HL-60 (cell line): ENCODE measurements around the gene STEAP1B.

Source experiments
- DNase-seq, 2 experiments: peaks; one replicate each; pipeline ENCODE4 v3.0.0-alpha.2; 2010 to 2020; ENCODE audit warnings: low read depth in 1 of 2, low spot score in 1 of 2
- H3K27ac ChIP-seq: fragments of 250-450 bp; sonication (Bioruptor Pico); replicated peaks from 2 replicates; pipeline ENCODE4 v1.5.1; 2020; ENCODE audit warnings: mild to moderate bottlenecking, moderate library complexity
- H3K27me3 ChIP-seq: fragments of 250-450 bp; sonication (Bioruptor Pico); 2 replicates; pipeline ENCODE4 v1.5.1; 2021; ENCODE audit warnings: mild to moderate bottlenecking, moderate library complexity; ENCODE audit not compliant: insufficient read depth, poor library complexity, severe bottlenecking
- H3K4me3 ChIP-seq: replicated peaks from 2 replicates; pipeline ENCODE4 v1.5.1; 2011; ENCODE audit warnings: mild to moderate bottlenecking, control low read depth, low read length; ENCODE audit not compliant: insufficient read depth
- GABPA ChIP-seq: IDR thresholded peaks from 2 replicates; pipeline ENCODE4 v1.6.1; 2012; ENCODE audit warnings: low read depth
- POLR2AphosphoS5 ChIP-seq: IDR thresholded peaks from 2 replicates; pipeline ENCODE4 v1.6.1; 2012; ENCODE audit warnings: low read depth
- REST ChIP-seq: IDR thresholded peaks from 2 replicates; pipeline ENCODE4 v1.6.1; 2012; ENCODE audit warnings: low read depth; ENCODE audit not compliant: insufficient replicate concordance
- SPI1 ChIP-seq: IDR thresholded peaks from 2 replicates; pipeline ENCODE4 v1.6.1; 2012; ENCODE audit warnings: low read depth, mild to moderate bottlenecking, borderline replicate concordance
- TF ChIP-seq, protein P1 (sequence below): IDR thresholded peaks from one replicate; pipeline ENCODE4 v1.5.1; 2011; ENCODE audit warnings: low read length, control low read depth, inconsistent platforms; ENCODE audit not compliant: insufficient read depth

Gene STEAP1B

GRCh38 chr7:22378199-22378980, 121.6 kb downstream of the STEAP1B start:
- DNase-seq: no peak
- H3K27me3 ChIP-seq: peaks cover 15% of the 10 kb centered on the region
- TF ChIP-seq POLR2AphosphoS5 (no peak), SPI1 (no peak), GABPA (no peak), REST (no peak)
- TF ChIP-seq, protein P1, sequence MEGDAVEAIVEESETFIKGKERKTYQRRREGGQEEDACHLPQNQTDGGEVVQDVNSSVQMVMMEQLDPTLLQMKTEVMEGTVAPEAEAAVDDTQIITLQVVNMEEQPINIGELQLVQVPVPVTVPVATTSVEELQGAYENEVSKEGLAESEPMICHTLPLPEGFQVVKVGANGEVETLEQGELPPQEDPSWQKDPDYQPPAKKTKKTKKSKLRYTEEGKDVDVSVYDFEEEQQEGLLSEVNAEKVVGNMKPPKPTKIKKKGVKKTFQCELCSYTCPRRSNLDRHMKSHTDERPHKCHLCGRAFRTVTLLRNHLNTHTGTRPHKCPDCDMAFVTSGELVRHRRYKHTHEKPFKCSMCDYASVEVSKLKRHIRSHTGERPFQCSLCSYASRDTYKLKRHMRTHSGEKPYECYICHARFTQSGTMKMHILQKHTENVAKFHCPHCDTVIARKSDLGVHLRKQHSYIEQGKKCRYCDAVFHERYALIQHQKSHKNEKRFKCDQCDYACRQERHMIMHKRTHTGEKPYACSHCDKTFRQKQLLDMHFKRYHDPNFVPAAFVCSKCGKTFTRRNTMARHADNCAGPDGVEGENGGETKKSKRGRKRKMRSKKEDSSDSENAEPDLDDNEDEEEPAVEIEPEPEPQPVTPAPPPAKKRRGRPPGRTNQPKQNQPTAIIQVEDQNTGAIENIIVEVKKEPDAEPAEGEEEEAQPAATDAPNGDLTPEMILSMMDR: no peak
- no peak overlapping the region for H3K4me3 ChIP-seq
- H3K27ac ChIP-seq: no peak overlapping the region

- no peak for TF ChIP-seq SPI1
- TF ChIP-seq GABPA: no peak
- TF ChIP-seq POLR2AphosphoS5: no peak
- TF ChIP-seq REST: no peak
- TF ChIP-seq, protein P1: no peak
- Histone ChIP-seq H3K27me3 (peaks cover 18% of the 10 kb centered on the region), H3K4me3 (no peak overlapping the region), H3K27ac (no peak overlapping the region)
- DNase-seq: no peak
These were observed 122.3 kb downstream of the STEAP1B start for GRCh38 chr7:22377703-22378102.

DNA sequence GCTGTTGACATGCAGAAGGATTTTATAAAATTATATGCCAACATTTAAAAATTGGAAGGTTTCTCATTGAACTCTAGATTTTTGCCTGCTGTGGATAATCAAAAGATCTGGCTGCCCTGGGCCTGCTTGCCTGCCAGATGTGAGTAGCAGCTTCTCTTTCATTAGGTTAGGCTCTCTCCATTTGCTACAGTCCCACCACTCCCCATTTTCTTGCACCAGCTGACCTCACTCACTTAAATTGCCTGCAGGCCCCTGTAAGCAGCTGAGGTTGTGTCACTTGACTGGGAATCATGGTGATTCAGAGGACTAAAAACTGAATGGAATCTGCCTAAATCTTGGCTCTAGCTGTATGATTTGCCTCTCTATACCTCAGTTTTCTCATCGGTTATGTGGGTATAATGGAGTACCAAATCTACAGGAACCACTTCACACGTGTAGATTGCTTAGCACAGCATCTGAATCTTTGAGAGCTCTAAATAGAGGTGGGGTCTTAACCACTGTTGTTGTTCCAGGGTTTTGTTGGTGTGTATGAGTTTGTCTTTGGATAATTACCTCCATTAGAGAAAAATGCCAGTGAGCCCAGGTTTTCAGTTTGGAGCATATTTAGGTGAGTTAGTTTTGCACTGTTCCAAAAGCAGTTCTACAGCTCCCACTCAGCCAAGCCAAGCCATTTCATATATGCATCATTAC, 124.5 kb downstream of the STEAP1B start:
- no peak for TF ChIP-seq POLR2AphosphoS5
- no peak for TF ChIP-seq SPI1
- TF ChIP-seq GABPA: no peak
- TF ChIP-seq, protein P1: no peak
- TF ChIP-seq REST: no peak
- no peak overlapping the region for H3K4me3 ChIP-seq
- DNase-seq: no peak
- H3K27ac ChIP-seq: no peak overlapping the region
- peaks cover 19% of the 10 kb centered on the region for H3K27me3 ChIP-seq
